Measurements from ENCODE around the gene MTERF4.

The MTERF4 gene, protein sequence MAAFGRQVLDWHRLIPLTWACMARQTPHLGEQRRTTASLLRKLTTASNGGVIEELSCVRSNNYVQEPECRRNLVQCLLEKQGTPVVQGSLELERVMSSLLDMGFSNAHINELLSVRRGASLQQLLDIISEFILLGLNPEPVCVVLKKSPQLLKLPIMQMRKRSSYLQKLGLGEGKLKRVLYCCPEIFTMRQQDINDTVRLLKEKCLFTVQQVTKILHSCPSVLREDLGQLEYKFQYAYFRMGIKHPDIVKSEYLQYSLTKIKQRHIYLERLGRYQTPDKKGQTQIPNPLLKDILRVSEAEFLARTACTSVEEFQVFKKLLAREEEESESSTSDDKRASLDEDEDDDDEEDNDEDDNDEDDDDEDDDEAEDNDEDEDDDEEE

DNA sequence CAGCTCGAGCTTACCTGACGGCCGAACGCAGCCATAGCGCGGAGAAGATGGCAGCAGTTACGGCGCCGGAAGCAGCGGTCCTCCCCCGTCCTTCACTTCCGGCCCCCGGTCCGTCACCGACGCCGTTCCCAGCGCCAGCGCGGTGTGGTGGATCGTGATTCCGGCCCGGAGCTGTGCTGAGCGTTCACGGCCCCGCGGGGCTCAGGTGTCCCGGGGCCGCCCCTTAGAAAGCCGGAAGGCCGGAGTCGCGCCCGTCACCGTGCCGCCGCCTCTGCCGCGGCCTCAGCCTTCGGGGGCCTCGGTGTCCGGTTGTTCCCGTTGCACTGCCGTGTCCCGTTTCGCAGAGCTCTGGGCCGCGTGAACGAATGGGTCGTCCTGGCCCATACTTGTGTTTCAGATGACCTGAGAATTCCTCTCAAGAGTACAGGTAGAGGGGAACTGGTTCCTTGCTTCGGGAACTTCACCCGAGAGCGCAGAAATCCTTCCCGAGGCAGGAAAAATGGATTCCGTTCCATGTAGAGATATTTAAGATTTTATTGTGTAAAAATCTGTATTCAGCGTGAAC is at the start of gene MTERF4:
TSS of gene MTERF4 (minus strand) at position 49 of the 565 bp plus-strand sequence. CDS start at position 35, 14 bp downstream.
- TF ChIP-seq, protein P1, sequence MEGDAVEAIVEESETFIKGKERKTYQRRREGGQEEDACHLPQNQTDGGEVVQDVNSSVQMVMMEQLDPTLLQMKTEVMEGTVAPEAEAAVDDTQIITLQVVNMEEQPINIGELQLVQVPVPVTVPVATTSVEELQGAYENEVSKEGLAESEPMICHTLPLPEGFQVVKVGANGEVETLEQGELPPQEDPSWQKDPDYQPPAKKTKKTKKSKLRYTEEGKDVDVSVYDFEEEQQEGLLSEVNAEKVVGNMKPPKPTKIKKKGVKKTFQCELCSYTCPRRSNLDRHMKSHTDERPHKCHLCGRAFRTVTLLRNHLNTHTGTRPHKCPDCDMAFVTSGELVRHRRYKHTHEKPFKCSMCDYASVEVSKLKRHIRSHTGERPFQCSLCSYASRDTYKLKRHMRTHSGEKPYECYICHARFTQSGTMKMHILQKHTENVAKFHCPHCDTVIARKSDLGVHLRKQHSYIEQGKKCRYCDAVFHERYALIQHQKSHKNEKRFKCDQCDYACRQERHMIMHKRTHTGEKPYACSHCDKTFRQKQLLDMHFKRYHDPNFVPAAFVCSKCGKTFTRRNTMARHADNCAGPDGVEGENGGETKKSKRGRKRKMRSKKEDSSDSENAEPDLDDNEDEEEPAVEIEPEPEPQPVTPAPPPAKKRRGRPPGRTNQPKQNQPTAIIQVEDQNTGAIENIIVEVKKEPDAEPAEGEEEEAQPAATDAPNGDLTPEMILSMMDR (IDR thresholded peaks at IDR 0.05; ENCODE audit: insufficient read depth, low read depth, low read length, missing control alignments) = no peak
- peak within 1 kb of the TSS; percentile 98 for H3K4me3 ChIP-seq (ENCODE audit: low read depth, low read length)
- DNase-seq (ENCODE audit: low read depth) = peak; percentile 94

DNA sequence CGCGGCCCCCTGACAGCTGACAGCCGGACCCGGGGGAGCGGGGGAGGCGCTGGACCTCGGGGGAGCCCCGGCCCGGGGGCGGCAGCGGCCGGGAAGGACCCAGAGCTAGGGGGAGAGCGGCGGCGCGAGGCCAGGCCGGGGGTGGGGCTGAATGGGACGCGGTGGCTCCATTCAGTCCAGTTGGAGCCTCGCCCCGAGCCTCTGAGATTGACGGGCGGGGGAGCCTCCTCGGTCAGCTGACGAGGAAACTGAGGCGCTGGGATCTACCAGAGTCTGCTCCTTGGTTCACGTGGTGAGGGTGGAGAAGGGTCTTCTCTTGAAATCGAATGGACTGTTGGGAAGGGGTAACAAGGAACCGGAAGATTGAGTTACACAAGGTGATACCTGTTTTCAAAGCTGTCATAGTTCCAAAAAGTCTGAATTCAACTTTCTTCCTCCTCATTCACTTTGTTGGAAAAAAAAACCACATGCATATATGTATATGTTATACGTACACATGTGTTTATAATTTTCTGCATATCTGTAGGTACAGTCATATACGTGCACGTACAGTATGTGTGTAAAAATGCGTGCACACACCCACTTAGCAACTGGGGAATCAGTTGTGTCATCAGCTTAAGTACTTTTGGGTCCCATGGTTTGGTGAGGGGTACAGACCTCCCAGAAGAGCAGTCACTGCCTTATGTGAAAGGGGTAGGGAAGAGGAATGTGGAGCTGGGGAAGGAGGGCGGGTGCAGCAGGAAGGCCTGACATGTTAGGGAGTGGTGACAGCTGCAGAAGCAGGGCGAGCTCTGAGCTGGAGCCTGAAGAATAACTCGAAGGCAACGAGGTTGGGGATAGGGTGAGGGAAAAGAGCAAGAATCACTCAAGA is 48.8 kb upstream of the MTERF4 start:
- H3K4me3 ChIP-seq (ENCODE audit: low read depth, low read length) = peak overlapping the region; percentile 74
- TF ChIP-seq, protein P1 (IDR thresholded peaks at IDR 0.05; ENCODE audit: insufficient read depth, low read depth, low read length, missing control alignments) = no peak
- no peak for DNase-seq (ENCODE audit: low read depth)

DNA sequence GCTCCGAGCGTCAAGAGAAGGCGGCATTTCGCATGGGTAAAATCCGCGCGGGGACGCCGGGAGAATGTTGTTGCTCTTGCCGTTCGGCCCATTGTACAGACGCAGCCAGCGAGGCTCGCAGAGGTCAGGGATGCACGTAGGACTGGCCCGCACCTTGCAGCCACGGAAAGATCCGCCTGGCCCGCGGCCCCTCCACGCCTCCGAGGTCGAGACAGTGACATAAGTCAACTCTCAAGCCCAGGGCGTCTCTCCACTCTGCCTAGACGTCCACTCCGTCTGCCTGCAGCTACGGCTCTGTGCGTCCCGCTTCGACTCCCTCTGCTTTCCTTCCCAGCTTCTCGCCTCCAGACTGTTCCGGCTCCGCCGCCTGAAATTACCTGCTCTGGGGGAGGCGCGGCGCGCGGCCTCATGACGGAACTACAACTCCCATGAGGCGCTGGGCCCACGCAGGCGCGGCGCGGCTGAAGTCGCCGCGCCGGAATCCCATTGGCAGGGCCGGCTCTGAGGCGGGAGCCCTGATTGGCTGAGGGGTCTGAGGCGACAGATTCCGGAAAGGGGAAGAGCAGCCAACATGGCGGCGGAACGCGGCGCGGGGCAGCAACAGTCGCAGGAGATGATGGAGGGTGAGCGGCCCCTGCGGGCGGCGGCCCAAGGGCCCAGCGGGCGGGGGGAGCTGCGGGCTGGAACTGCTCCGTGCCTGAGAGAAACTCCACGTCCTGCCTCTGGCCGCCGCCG is 48.0 kb upstream of the MTERF4 start, which contains the start of gene PPP1R7:
TSS of gene PPP1R7 (plus strand) at position 543 of the 735 bp plus-strand sequence. CDS start at position 572, 29 bp downstream.
- H3K4me3 ChIP-seq (ENCODE audit: low read depth, low read length) = peak within 1 kb of the TSS; percentile 87
- DNase-seq (ENCODE audit: low read depth) = peak; percentile 97
- TF ChIP-seq, protein P1 (IDR thresholded peaks at IDR 0.05; ENCODE audit: insufficient read depth, low read depth, low read length, missing control alignments) = peak; percentile 44

DNA sequence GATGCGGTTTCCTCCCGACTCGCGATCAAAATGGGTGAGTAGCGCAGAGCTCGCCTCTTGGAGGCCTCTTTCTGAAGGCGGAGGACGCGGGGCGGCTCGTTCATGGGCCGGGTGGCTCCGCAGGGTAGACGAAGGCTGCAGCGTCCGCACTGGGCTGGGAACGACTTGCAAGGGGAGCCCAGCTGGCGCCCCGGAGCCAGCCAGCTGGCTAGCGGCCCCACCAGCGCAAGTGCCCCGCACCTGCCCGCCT is 47.5 kb upstream of the MTERF4 start:
- TF ChIP-seq, protein P1 (IDR thresholded peaks at IDR 0.05; ENCODE audit: insufficient read depth, low read depth, low read length, missing control alignments) = no peak
- peak overlapping the region; percentile 87 for H3K4me3 ChIP-seq (ENCODE audit: low read depth, low read length)
- no peak for DNase-seq (ENCODE audit: low read depth)

DNA sequence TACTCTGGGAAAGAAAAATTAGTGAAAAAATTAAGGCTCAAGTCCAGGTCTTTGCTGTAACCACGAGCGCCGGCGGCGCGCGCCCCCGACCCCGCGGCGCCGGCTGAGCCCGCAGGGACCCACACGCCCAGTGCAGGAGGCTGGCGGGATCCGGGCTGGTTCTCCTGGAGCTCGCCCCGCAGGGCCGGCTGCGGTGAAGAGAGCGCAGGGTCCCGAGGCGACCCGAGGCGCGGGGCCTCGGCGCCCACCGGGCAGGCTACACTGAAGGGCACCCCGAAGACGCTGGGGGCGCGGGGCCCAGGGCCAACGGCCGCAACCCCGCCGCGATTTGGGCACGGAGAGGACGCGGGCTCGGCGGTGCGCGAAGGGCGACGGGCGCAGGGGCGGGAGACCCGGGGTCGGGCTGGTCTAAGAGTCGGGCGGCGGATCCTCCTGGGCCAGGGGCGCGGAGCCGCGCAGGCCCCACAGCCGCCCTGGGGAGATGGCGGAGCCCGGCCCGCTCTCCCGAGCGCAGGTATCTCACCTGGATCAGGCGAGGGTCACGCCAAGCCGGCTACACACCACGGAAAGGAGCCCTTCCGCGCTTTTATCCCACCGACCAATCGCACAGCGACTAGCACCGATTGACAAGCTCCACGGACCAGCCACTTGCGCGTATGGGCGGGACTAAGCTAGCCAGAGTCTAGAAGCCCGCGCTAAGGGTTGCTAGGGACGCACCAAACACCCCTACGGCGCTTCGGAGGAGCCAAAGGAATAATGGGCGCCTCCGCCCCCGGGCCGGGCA is 47.0 kb upstream of the MTERF4 start, which contains the start of gene PASK:
TSS of gene PASK (minus strand) at position 582 of the 784 bp plus-strand sequence. CDS start 6,440 bp downstream, outside the sequence.
- DNase-seq (ENCODE audit: low read depth) = peak; percentile 97
- TF ChIP-seq, protein P1 (IDR thresholded peaks at IDR 0.05; ENCODE audit: insufficient read depth, low read depth, low read length, missing control alignments) = no peak
- H3K4me3 ChIP-seq (ENCODE audit: low read depth, low read length) = peak within 1 kb of the TSS; percentile 87

Measured in GM12865 (cell line).